T-helper 9 cell (primary cell): Measurements from ENCODE around the gene GTSE1.

ENCODE experiments used
- DNase-seq: peaks from one replicate; pipeline ENCODE4 v3.0.0-alpha.2; 2020

The GTSE1 gene

GRCh38 chr22:46275455-46276122 lies 21.1 kb upstream of the GTSE1 start:
- no peak for DNase-seq

GRCh38 chr22:46276563-46276962 lies 20.1 kb upstream of the GTSE1 start:
- DNase-seq, result no peak

- DNase-seq, result no peak
These were observed 17.7 kb upstream of the GTSE1 start for GRCh38 chr22:46278656-46279645.

GRCh38 chr22:46280063-46280817 lies 16.4 kb upstream of the GTSE1 start:
- no peak for DNase-seq

- DNase-seq, result no peak
These were observed 15.6 kb upstream of the GTSE1 start for GRCh38 chr22:46280999-46281623.

GRCh38 chr22:46281866-46282678 lies 14.6 kb upstream of the GTSE1 start:
- no peak for DNase-seq

- no peak for DNase-seq
These were observed 10.7 kb upstream of the GTSE1 start for GRCh38 chr22:46286006-46286405.

GRCh38 chr22:46286941-46287872 lies 9.5 kb upstream of the GTSE1 start:
- no peak for DNase-seq

- no peak for DNase-seq
These were observed 8.6 kb upstream of the GTSE1 start for GRCh38 chr22:46287873-46288751.

GRCh38 chr22:46288846-46289243 lies 7.8 kb upstream of the GTSE1 start:
- no peak for DNase-seq

- no peak for DNase-seq
These were observed 7.3 kb upstream of the GTSE1 start for GRCh38 chr22:46289244-46289891.

GRCh38 chr22:46290121-46290842 lies 6.4 kb upstream of the GTSE1 start:
- DNase-seq, result no peak

- DNase-seq, result no peak
These were observed 5.6 kb upstream of the GTSE1 start for GRCh38 chr22:46290843-46291785.

GRCh38 chr22:46292173-46292572 lies 4.5 kb upstream of the GTSE1 start:
- DNase-seq, result no peak

- DNase-seq, result no peak
These were observed 3.9 kb upstream of the GTSE1 start for GRCh38 chr22:46292732-46293131.

GRCh38 chr22:46293577-46294260 lies 3.0 kb upstream of the GTSE1 start:
- no peak for DNase-seq

- no peak for DNase-seq
These were observed 1.9 kb upstream of the GTSE1 start for GRCh38 chr22:46294784-46295183.
